A673 (cell line): ENCODE results near the gene C2. TPM values are rescaled to one million over a fixed set of nuclear protein-coding genes. Genes with fewer than 3 reads are reported as not detected.

Experiments
- BruUV-seq: library from RNA; stranded (reverse); fragments of 400-500 nt; replicated peaks from 2 replicates; lab custom pipeline; 2021; lab: Mats Ljungman, UMichigan
- CTCF ChIA-PET: fragments of 300-600 bp; sonication (Branson Sonifier 250); formaldehyde crosslinking; loops from one replicate; lab custom pipeline; 2022; ENCODE audit warnings: antibody characterized with exemption; lab: Charles Lee
- POLR2A ChIA-PET: fragments of 300-600 bp; sonication (Branson Sonifier 250); formaldehyde crosslinking; loops from one replicate; lab custom pipeline; 2022; ENCODE audit warnings: antibody characterized with exemption; ENCODE audit not compliant: low non-redundant PET; lab: Charles Lee
- DNase-seq: peaks from one replicate; pipeline ENCODE4 v3.0.0-alpha.2; 2015; ENCODE audit warnings: low spot score
- H3K27ac ChIP-seq: fragments of 200-600 bp; sonication (generic); 2 replicates; pipeline ENCODE4 v1.5.1; 2016; ENCODE audit warnings: mixed run types, low read depth, mild to moderate bottlenecking, mixed read lengths, antibody characterized with exemption, low read length; ENCODE audit not compliant: poor library complexity, severe bottlenecking
- H3K27me3 ChIP-seq: fragments of 200-600 bp; sonication (generic); replicated peaks from 2 replicates; pipeline ENCODE4 v1.6.1; 2017; ENCODE audit warnings: mixed run types, low read depth, mild to moderate bottlenecking, mixed read lengths, antibody characterized with exemption, low read length; ENCODE audit not compliant: insufficient read depth, poor library complexity
- H3K36me3 ChIP-seq: fragments of 200-600 bp; sonication (generic); 2 replicates; pipeline ENCODE4 v1.6.1; 2016; ENCODE audit warnings: mixed run types, mild to moderate bottlenecking, mixed read lengths, antibody characterized with exemption, low read length; ENCODE audit not compliant: insufficient read depth, poor library complexity, severe bottlenecking
- H3K4me1 ChIP-seq: fragments of 200-600 bp; sonication (generic); 2 replicates; pipeline ENCODE4 v1.6.1; 2017; ENCODE audit warnings: mixed run types, mild to moderate bottlenecking, mixed read lengths, antibody characterized with exemption, low read length; ENCODE audit not compliant: insufficient read depth, poor library complexity, severe bottlenecking
- H3K4me3 ChIP-seq: fragments of 200-600 bp; sonication (generic); 2 replicates; pipeline ENCODE4 v1.5.1; 2016; ENCODE audit warnings: low read depth, mixed run types, mild to moderate bottlenecking, mixed read lengths, low read length; ENCODE audit not compliant: poor library complexity, severe bottlenecking
- H3K9me3 ChIP-seq: fragments of 200-600 bp; sonication (generic); 2 replicates; pipeline ENCODE4 v1.6.1; 2016; ENCODE audit warnings: mixed run types, low read depth, mild to moderate bottlenecking, mixed read lengths, antibody characterized with exemption, low read length; ENCODE audit not compliant: poor library complexity, severe bottlenecking
- CTCF ChIP-seq: fragments of 300-800, 200-600 bp; sonication (generic); conservative IDR thresholded peaks from 2 replicates; pipeline ENCODE4 v1.5.1; 2017; ENCODE audit warnings: low read depth, mild to moderate bottlenecking, antibody characterized with exemption, low read length, moderate library complexity, mixed read lengths
- EZH2 ChIP-seq: fragments of 200-600 bp; sonication (generic); IDR thresholded peaks from 2 replicates; pipeline ENCODE4 v1.6.1; 2017; ENCODE audit warnings: borderline replicate concordance, low read depth, mild to moderate bottlenecking, mixed read lengths, antibody characterized with exemption, low read length; ENCODE audit not compliant: poor library complexity, severe bottlenecking
- intact Hi-C: fragments of 100-400 bp; cut with micrococcal nuclease; formaldehyde crosslinking; loops from one replicate; pipeline ENCODE4 v1.10.0; 2022; ENCODE audit not compliant: unreplicated experiment
- total RNA-seq: library from RNA; stranded (reverse); gene quantifications from 2 replicates; pipeline ENCODE4 v1.2.3, GENCODE V29; 2021

C2 gene
- total RNA-seq, 1 experiment from 2014 or later: 0.56 TPM

GRCh38 chr6:31896493-31896855 lies 31.0 kb upstream of the C2 start:
- TF ChIP-seq EZH2 (no peak), CTCF (no peak)
- ChIA-PET CTCF (no interaction called here), POLR2A (no interaction called here)
- intact Hi-C loops: loop anchor here (10.0 kb wide), 1 partner anchor 352 kb away; the partner anchor contains the start of genes ATP6V1G2, DDX39B and NFKBIL1
- peaks cover 43% of the 10 kb centered on the region for H3K36me3 ChIP-seq
- peaks cover 22% of the 10 kb centered on the region for H3K4me1 ChIP-seq
- no peaks in the 10 kb centered on the region for H3K9me3 ChIP-seq
- no peak for DNase-seq
- H3K27ac ChIP-seq: peak overlapping the region; percentile 82
- H3K4me3 ChIP-seq: peak overlapping the region; percentile 83
- H3K27me3 ChIP-seq: no peaks in the 10 kb centered on the region
- BruUV-seq: no TSS peak

GRCh38 chr6:31896856-31897611 lies 30.5 kb upstream of the C2 start:
- intact Hi-C loops: loop anchor here (10.0 kb wide), 1 partner anchor 352 kb away; the partner anchor contains the start of genes ATP6V1G2, DDX39B and NFKBIL1
- peaks cover 22% of the 10 kb centered on the region for H3K4me1 ChIP-seq
- peak overlapping the region; percentile 83 for H3K4me3 ChIP-seq
- TF ChIP-seq CTCF (no peak), EZH2 (no peak)
- BruUV-seq: no TSS peak
- peaks cover 39% of the 10 kb centered on the region for H3K36me3 ChIP-seq
- no peak for DNase-seq
- POLR2A ChIA-PET: no interaction called here
- H3K27ac ChIP-seq: peak overlapping the region; percentile 82
- CTCF ChIA-PET: interaction anchor here (0.9 kb wide), 1 partner anchor 9 kb away, joined by 4 read pairs; no protein-coding TSS in a partner anchor
- no peaks in the 10 kb centered on the region for H3K27me3 ChIP-seq
- no peaks in the 10 kb centered on the region for H3K9me3 ChIP-seq

- intact Hi-C loops: loop anchor here (2.0 to 10.0 kb wide), 2 partner anchors 35 to 353 kb away; partner anchors contain the start of genes ATP6V1G2, DDX39B, NEU1 and NFKBIL1
- ChIA-PET POLR2A (interaction anchor here (0.5 to 0.6 kb wide), 4 partner anchors 11 to 1386 kb away, joined by 4 to 5 read pairs (median 4); partner anchors contain the start of genes GPANK1 and NEU1), CTCF (interaction anchor here (0.9 to 1.0 kb wide), 2 partner anchors 9 to 10 kb away, joined by 4 to 5 read pairs; no protein-coding TSS in a partner anchor)
- Histone ChIP-seq H3K9me3 (no peaks in the 10 kb centered on the region), H3K4me3 (peak within 1 kb of the TSS; percentile 83), H3K36me3 (peaks cover 31% of the 10 kb centered on the region), H3K27me3 (no peaks in the 10 kb centered on the region), H3K27ac (peak within 1 kb of the TSS; percentile 82), H3K4me1 (peaks cover 27% of the 10 kb centered on the region)
- peak; percentile 94 for DNase-seq
- BruUV-seq: TSS peak; percentile 83
- TF ChIP-seq CTCF: no peak
- TF ChIP-seq EZH2: no peak
Measured at GRCh38 chr6:31897612-31898382, 29.7 kb upstream of the C2 start, which contains the start of gene EHMT2. EHMT2 (minus strand) TSS chr6:31897698; CDS start chr6:31897677, 21 bp downstream.
